Astrocyte of the spinal cord (primary cell): ENCODE data around the gene PITPNB.

ENCODE experiments used
- DNase-seq: peaks from one replicate; pipeline ENCODE4 v3.0.0; 2011; ENCODE audit warnings: low read depth, low spot score
- H3K4me3 ChIP-seq: 2 replicates; pipeline ENCODE4 v1.5.1; 2011; ENCODE audit warnings: low read depth, mild to moderate bottlenecking, low read length, moderate library complexity
- CTCF ChIP-seq: IDR thresholded peaks from 2 replicates; pipeline ENCODE4 v1.5.1; 2012; ENCODE audit warnings: low read depth, mild to moderate bottlenecking, low read length, inconsistent platforms
- in situ Hi-C: cut with HindIII; loops from 2 replicates; pipeline ENCODE4 v1.10.0; 2017; ENCODE audit warnings: low sequenced_read_pairs

Gene PITPNB

GRCh38 chr22:27919222-27919941 is at the start of gene PITPNB:
Gene PITPNB, minus strand, starts transcription at chr22:27919256. Its CDS starts 65 bp downstream, at chr22:27919191.
- peak within 1 kb of the TSS; percentile 90 for H3K4me3 ChIP-seq
- in situ Hi-C loops, result no loop called here
- no peak for TF ChIP-seq CTCF
- DNase-seq, result peak; percentile 99

- in situ Hi-C loops, result no loop called here
- TF ChIP-seq CTCF, result no peak
- no peak for DNase-seq
Observed at GRCh38 chr22:27966168-27967064, 47.4 kb upstream of the PITPNB start.

GRCh38 chr22:27962268-27963044 is 43.4 kb upstream of the PITPNB start:
- peak; percentile 27 for DNase-seq
- in situ Hi-C loops, result no loop called here
- no peak overlapping the region for H3K4me3 ChIP-seq
- no peak for TF ChIP-seq CTCF

More at GRCh38 chr22:27966168-27967064, 47.4 kb upstream of the PITPNB start:
- no peak overlapping the region for H3K4me3 ChIP-seq

GRCh38 chr22:27961680-27962079 is 42.6 kb upstream of the PITPNB start:
- in situ Hi-C loops, result no loop called here
- DNase-seq, result no peak
- no peak overlapping the region for H3K4me3 ChIP-seq
- TF ChIP-seq CTCF, result no peak

- H3K4me3 ChIP-seq, result no peak overlapping the region
- no peak for DNase-seq
- in situ Hi-C loops, result no loop called here
- TF ChIP-seq CTCF, result no peak
Observed at GRCh38 chr22:27961182-27961581, 42.1 kb upstream of the PITPNB start.
